GM12873 (cell line): ENCODE results near the gene FNDC11.

Experiments
- TF ChIP-seq, protein P1 (sequence below): IDR thresholded peaks from 2 replicates; pipeline ENCODE4 v1.5.1; 2012; ENCODE audit warnings: low read depth, mild to moderate bottlenecking, moderate library complexity, low read length, control low read depth; ENCODE audit not compliant: insufficient read depth; ENCODE audit errors: missing control alignments

The FNDC11 gene

DNA sequence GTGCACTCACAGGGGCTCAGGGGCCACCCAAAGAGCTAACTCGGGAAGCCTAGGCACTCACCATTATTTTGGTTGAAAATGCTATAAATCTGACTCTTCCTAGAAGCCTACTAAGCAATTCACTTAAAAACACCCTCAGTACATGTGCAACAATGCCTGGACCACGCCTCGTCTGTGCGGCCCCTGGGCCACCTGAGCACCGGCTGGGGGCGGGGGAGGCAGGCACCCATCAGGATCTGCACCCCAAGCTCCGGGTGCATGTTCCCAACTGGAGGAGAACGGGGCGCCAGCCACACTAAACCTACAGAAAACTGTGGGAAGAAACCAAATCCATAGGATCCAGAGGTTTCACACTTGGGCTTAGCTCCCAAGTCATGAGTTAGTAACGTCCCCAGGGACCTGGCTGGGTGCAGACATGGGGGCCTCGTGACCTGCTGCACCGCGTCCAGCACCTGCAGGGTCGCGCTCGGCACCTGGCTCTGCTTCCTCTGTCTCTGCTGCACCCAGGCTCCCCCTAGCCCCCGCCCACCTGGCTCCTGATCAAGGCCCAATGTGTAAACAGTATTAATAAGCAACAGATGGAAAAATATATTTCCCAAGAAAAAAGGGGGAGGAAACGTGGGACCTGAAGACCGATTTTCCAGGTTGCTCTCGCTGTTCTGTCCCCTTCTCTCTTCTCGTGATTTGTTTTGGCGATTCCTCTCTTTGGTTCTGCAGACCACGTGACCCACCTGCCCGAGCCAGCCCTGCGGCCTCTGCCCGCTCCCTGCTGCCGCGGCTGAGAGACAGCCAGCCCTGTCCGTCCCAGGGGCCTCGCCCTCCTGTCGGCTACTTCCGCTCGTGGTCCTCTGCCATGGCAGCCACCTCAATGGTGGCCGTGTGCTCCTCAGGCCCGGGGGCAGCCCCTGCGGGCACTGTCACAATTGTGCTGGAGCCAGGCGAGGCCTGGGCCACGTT lies 35.6 kb downstream of the FNDC11 start:
- TF ChIP-seq, protein P1, sequence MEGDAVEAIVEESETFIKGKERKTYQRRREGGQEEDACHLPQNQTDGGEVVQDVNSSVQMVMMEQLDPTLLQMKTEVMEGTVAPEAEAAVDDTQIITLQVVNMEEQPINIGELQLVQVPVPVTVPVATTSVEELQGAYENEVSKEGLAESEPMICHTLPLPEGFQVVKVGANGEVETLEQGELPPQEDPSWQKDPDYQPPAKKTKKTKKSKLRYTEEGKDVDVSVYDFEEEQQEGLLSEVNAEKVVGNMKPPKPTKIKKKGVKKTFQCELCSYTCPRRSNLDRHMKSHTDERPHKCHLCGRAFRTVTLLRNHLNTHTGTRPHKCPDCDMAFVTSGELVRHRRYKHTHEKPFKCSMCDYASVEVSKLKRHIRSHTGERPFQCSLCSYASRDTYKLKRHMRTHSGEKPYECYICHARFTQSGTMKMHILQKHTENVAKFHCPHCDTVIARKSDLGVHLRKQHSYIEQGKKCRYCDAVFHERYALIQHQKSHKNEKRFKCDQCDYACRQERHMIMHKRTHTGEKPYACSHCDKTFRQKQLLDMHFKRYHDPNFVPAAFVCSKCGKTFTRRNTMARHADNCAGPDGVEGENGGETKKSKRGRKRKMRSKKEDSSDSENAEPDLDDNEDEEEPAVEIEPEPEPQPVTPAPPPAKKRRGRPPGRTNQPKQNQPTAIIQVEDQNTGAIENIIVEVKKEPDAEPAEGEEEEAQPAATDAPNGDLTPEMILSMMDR, result no peak

- TF ChIP-seq, protein P1, result no peak
Measured at GRCh38 chr20:63590218-63591146, 36.5 kb downstream of the FNDC11 start.

- TF ChIP-seq, protein P1, result no peak
Measured at GRCh38 chr20:63591147-63591533, 37.2 kb downstream of the FNDC11 start.

GRCh38 chr20:63591786-63592355 lies 37.9 kb downstream of the FNDC11 start:
- TF ChIP-seq, protein P1, result no peak

DNA sequence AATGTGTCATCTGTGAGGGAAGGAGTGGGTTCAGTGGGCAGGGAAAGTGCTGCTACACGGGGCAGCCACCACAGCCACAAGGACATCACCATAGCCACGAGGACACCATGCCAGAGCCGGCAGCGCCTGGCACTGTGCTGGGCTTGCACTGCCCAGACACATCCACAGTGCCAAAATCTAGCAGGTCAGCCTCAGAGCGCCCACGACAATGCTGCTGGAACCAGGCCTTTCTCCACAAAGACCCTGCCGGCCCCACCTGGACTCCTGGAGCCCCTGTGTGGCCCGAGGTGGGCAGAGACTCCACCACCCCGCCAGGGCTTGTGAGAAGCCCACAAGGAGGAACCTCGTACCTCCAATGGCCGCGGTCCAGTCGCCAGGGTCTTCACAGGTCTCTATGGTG lies 38.7 kb downstream of the FNDC11 start:
- TF ChIP-seq, protein P1, result no peak

DNA sequence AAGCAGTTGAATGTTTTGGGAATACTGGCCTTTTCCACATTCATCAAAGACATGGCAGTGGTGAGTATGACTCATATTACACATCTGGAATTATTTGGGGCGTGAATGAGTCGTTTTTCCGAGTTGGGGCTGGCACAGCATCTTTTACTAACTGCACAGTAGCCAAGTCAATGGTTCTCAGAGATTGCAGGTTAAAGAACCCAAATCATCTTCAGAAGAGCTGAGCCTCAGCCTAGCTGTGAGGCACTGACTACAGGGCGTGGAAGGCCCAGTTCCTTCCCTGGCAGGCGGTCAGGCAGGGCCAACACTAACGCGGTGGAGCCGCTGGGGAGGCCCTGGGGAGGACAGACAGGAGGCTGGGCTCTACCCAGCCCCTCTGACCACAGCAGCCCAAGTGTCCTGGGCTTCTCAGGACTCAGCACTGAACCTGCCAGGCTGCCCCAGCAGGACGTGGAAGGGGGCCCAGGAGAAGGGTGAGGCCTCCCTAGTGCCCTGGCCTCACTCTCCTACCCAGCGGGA lies 40.1 kb downstream of the FNDC11 start:
- TF ChIP-seq, protein P1, result no peak
